Measurements from ENCODE around the gene KCNT1.

The KCNT1 gene

GRCh38 chr9:135674977-135675376, 27.0 kb upstream of the KCNT1 start:
- Histone ChIP-seq H3F3A (ENCODE audit: control insufficient read depth, insufficient read depth) (no peaks in the 10 kb centered on the region), H3K4me2 (ENCODE audit: low read length) (no peak overlapping the region), H3K27me3 (ENCODE audit: control insufficient read depth, low read length) (no peaks in the 10 kb centered on the region), H3K9me3 (ENCODE audit: control insufficient read depth, insufficient read depth, low read length) (no peaks in the 10 kb centered on the region), H3K4me3 (ENCODE audit: low read length) (no peak overlapping the region), H3K9me2 (replicated peaks; ENCODE audit: control insufficient read depth, low read length) (no peaks in the 10 kb centered on the region), H3K27ac (ENCODE audit: low read depth, low read length) (no peak overlapping the region), H3K4me1 (ENCODE audit: control insufficient read depth, low read length) (no peaks in the 10 kb centered on the region), H3K36me3 (ENCODE audit: control insufficient read depth, low read length) (no peaks in the 10 kb centered on the region), H3K79me2 (ENCODE audit: control insufficient read depth, low read length) (no peaks in the 10 kb centered on the region), H4K20me1 (ENCODE audit: control insufficient read depth, insufficient read depth, low read depth, low read length) (no peaks in the 10 kb centered on the region)
- TF ChIP-seq EZH2phosphoT487 (IDR thresholded peaks at IDR 0.05; ENCODE audit: borderline replicate concordance, low read length), result no peak
- no peak for TF ChIP-seq CTCF (IDR thresholded peaks at IDR 0.05; ENCODE audit: low read depth, low read length, poor library complexity, severe bottlenecking)

- Histone ChIP-seq H3F3A (ENCODE audit: control insufficient read depth, insufficient read depth) (no peaks in the 10 kb centered on the region), H3K27ac (ENCODE audit: low read depth, low read length) (no peak overlapping the region), H3K4me2 (ENCODE audit: low read length) (no peak overlapping the region), H3K9me2 (replicated peaks; ENCODE audit: control insufficient read depth, low read length) (no peaks in the 10 kb centered on the region), H4K20me1 (ENCODE audit: control insufficient read depth, insufficient read depth, low read depth, low read length) (no peaks in the 10 kb centered on the region), H3K4me1 (ENCODE audit: control insufficient read depth, low read length) (no peaks in the 10 kb centered on the region), H3K4me3 (ENCODE audit: low read length) (no peak overlapping the region), H3K27me3 (ENCODE audit: control insufficient read depth, low read length) (no peaks in the 10 kb centered on the region), H3K79me2 (ENCODE audit: control insufficient read depth, low read length) (no peaks in the 10 kb centered on the region), H3K36me3 (ENCODE audit: control insufficient read depth, low read length) (no peaks in the 10 kb centered on the region), H3K9me3 (ENCODE audit: control insufficient read depth, insufficient read depth, low read length) (no peaks in the 10 kb centered on the region)
- no peak for TF ChIP-seq CTCF (IDR thresholded peaks at IDR 0.05; ENCODE audit: low read depth, low read length, poor library complexity, severe bottlenecking)
- TF ChIP-seq EZH2phosphoT487 (IDR thresholded peaks at IDR 0.05; ENCODE audit: borderline replicate concordance, low read length), result no peak
Measured at GRCh38 chr9:135676891-135677290, 25.1 kb upstream of the KCNT1 start.

- Histone ChIP-seq H3K27ac (ENCODE audit: low read depth, low read length) (no peak overlapping the region), H3K27me3 (ENCODE audit: control insufficient read depth, low read length) (no peaks in the 10 kb centered on the region), H3K4me3 (ENCODE audit: low read length) (no peak overlapping the region), H3K4me2 (ENCODE audit: low read length) (no peak overlapping the region), H3K9me3 (ENCODE audit: control insufficient read depth, insufficient read depth, low read length) (no peaks in the 10 kb centered on the region), H3K36me3 (ENCODE audit: control insufficient read depth, low read length) (no peaks in the 10 kb centered on the region), H3K79me2 (ENCODE audit: control insufficient read depth, low read length) (no peaks in the 10 kb centered on the region), H3K9me2 (replicated peaks; ENCODE audit: control insufficient read depth, low read length) (no peaks in the 10 kb centered on the region), H3K4me1 (ENCODE audit: control insufficient read depth, low read length) (no peaks in the 10 kb centered on the region), H4K20me1 (ENCODE audit: control insufficient read depth, insufficient read depth, low read depth, low read length) (no peaks in the 10 kb centered on the region), H3F3A (ENCODE audit: control insufficient read depth, insufficient read depth) (no peaks in the 10 kb centered on the region)
- no peak for TF ChIP-seq EZH2phosphoT487 (IDR thresholded peaks at IDR 0.05; ENCODE audit: borderline replicate concordance, low read length)
- TF ChIP-seq CTCF (IDR thresholded peaks at IDR 0.05; ENCODE audit: low read depth, low read length, poor library complexity, severe bottlenecking), result no peak
Measured at GRCh38 chr9:135677641-135678168, 24.3 kb upstream of the KCNT1 start.

Measured in DOHH2 (cell line).